Neural crest cell (in vitro differentiated cells): ENCODE measurements around the gene PAX6. TPM values are rescaled to one million over a fixed set of nuclear protein-coding genes. Genes with fewer than 3 reads are reported as not detected.

Experiments used
- DNase-seq: peaks from one replicate; pipeline ENCODE4 v3.0.0; 2021; ENCODE audit warnings: low read depth, mixed read lengths, low spot score
- H3K27ac Mint-ChIP-seq: one replicate; pipeline ENCODE4 v1.8.0; 2021; ENCODE audit warnings: mild to moderate bottlenecking, mixed read lengths; ENCODE audit not compliant: unreplicated experiment
- H3K27me3 Mint-ChIP-seq: 2 replicates; pipeline ENCODE4 v1.8.0; 2021; ENCODE audit warnings: low read depth, mild to moderate bottlenecking, mixed read lengths
- H3K36me3 Mint-ChIP-seq: 2 replicates; pipeline ENCODE4 v1.8.0; 2021; ENCODE audit warnings: low read depth, mild to moderate bottlenecking, mixed read lengths
- H3K4me1 Mint-ChIP-seq: 2 replicates; pipeline ENCODE4 v1.8.0; 2021; ENCODE audit warnings: mixed read lengths
- H3K4me3 Mint-ChIP-seq: one replicate; pipeline ENCODE4 v1.8.0; 2021; ENCODE audit warnings: mild to moderate bottlenecking, mixed read lengths
- H3K9me3 Mint-ChIP-seq: 2 replicates; pipeline ENCODE4 v1.8.0; 2021; ENCODE audit warnings: mixed read lengths
- total RNA-seq: library from RNA; stranded (reverse); gene quantifications from 2 replicates; pipeline ENCODE4 v1.2.1, GENCODE V29; 2021
- TF ChIP-seq, protein P1 (sequence below): fragments of 200-600 bp; sonication (generic); conservative IDR thresholded peaks from 2 replicates; pipeline ENCODE4 v1.5.0; 2021; ENCODE audit warnings: antibody characterized with exemption, mild to moderate bottlenecking

The PAX6 gene
- total RNA-seq, 1 donor from 2014 or later = 83.7 TPM

DNA sequence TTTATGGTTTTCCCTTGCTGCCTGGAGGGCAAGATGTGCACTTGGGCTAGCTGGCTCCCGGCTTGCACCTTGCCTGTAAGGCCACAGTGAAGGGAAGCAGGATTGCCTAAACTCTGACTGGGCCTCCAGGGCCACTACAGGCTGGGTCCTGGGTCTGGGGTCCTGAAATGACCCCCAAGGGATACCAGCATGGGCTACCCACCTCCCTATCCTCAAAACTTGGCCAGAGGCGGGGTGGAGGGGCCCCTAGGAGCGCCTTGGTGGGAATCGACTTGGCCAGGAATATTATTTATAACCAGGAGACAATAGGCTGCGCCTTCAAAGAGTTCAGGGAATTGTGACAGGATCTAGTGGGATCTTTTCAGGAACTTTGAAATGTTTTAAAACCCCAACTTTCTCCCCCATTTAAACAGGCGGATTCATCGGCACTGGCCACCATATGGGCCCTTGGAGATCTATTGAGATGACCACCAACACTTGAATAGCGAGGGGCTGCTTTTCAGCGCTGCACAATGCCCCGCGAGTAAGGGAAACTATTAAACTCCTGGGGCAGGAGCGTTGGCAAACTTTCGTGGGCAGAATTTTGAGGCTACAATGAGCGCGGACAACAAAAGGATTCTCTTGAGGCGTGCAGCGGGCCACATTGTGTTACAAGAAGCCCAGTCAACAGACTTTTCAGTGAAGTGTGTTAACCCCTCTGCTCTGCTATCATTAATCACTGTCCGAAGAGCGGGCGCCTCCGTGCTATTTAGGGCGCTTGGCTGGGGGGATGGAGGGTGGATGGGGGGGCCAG is 15.2 kb downstream of the PAX6 start:
- Mint-ChIP-seq H3K4me3 (peak overlapping the region; percentile 84), H3K9me3 (no peaks in the 10 kb centered on the region), H3K4me1 (peaks cover 64% of the 10 kb centered on the region), H3K27me3 (peaks cover 79% of the 10 kb centered on the region), H3K27ac (no peak overlapping the region), H3K36me3 (peaks cover 25% of the 10 kb centered on the region)
- no peak for DNase-seq
- TF ChIP-seq, protein P1, sequence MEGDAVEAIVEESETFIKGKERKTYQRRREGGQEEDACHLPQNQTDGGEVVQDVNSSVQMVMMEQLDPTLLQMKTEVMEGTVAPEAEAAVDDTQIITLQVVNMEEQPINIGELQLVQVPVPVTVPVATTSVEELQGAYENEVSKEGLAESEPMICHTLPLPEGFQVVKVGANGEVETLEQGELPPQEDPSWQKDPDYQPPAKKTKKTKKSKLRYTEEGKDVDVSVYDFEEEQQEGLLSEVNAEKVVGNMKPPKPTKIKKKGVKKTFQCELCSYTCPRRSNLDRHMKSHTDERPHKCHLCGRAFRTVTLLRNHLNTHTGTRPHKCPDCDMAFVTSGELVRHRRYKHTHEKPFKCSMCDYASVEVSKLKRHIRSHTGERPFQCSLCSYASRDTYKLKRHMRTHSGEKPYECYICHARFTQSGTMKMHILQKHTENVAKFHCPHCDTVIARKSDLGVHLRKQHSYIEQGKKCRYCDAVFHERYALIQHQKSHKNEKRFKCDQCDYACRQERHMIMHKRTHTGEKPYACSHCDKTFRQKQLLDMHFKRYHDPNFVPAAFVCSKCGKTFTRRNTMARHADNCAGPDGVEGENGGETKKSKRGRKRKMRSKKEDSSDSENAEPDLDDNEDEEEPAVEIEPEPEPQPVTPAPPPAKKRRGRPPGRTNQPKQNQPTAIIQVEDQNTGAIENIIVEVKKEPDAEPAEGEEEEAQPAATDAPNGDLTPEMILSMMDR = no peak

DNA sequence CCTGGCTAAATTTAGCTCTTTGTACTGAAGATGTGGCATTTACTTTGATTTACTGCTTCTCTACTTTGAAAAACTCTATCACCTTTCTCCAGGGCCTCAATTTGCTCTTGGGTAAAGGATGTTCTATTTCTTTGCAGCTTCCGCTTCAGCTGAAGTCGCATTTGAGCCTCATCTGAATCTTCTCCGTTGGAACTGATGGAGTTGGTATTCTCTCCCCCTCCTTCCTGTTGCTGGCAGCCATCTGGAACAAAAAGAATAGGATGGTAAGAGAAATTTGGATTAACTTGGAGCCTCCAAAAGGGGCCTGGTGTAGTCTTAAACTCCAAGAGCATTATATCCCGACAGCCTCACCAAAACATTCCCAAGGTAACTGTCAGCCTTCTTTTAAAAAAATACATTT is 16.6 kb downstream of the PAX6 start:
- H3K27ac Mint-ChIP-seq = no peak overlapping the region
- H3K9me3 Mint-ChIP-seq = no peaks in the 10 kb centered on the region

DNA sequence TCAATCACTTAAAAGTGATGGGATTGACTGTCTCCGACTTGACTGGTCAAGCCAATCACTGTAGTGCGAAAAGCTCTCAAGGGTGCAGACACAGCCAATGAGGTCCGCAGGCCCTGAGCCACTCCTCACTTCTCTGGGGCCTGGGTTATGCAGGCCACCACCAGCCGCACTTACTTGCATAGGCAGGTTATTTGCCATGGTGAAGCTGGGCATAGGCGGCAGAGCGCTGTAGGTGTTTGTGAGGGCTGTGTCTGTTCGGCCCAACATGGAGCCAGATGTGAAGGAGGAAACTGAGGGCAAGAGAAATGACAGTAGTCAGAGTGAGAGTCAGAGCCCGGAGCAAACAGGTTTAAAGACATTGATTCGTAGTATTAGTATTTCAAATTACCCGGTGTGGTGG is 17.9 kb downstream of the PAX6 start:
- Mint-ChIP-seq H3K4me1 (peaks cover 56% of the 10 kb centered on the region), H3K27ac (no peak overlapping the region), H3K9me3 (no peaks in the 10 kb centered on the region), H3K4me3 (no peak overlapping the region), H3K36me3 (peaks cover 24% of the 10 kb centered on the region), H3K27me3 (peaks cover 54% of the 10 kb centered on the region)
- TF ChIP-seq, protein P1 = no peak
- no peak for DNase-seq

More for the DNA sequence above, 16.6 kb downstream of the PAX6 start:
- H3K4me1 Mint-ChIP-seq = peaks cover 59% of the 10 kb centered on the region
- H3K27me3 Mint-ChIP-seq = peaks cover 66% of the 10 kb centered on the region
- TF ChIP-seq, protein P1 = no peak
- peak overlapping the region; percentile 64 for H3K4me3 Mint-ChIP-seq
- no peak for DNase-seq
- peaks cover 21% of the 10 kb centered on the region for H3K36me3 Mint-ChIP-seq

DNA sequence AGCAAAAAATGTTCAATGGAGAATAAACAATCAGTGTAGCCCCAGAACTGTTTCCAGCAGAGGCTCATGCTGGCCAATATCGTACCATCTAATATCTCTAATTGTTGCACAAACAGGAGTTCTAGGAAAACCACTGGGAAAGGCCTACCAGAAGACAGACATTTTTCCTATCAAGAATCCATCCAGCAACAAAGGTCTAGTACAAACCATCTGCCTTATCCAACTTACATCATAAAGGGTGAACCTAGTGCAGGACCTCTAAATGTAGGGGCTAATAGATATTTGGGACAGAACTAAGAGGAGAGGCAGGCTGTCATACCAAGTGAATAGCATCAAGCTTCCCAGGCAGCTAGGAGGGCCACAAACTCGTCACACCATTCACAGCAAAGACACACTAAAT is 18.7 kb downstream of the PAX6 start:
- Mint-ChIP-seq H3K36me3 (peaks cover 25% of the 10 kb centered on the region), H3K4me1 (peaks cover 59% of the 10 kb centered on the region), H3K9me3 (no peaks in the 10 kb centered on the region), H3K27me3 (peaks cover 46% of the 10 kb centered on the region), H3K4me3 (no peak overlapping the region), H3K27ac (no peak overlapping the region)
- TF ChIP-seq, protein P1 = no peak
- DNase-seq = no peak

DNA sequence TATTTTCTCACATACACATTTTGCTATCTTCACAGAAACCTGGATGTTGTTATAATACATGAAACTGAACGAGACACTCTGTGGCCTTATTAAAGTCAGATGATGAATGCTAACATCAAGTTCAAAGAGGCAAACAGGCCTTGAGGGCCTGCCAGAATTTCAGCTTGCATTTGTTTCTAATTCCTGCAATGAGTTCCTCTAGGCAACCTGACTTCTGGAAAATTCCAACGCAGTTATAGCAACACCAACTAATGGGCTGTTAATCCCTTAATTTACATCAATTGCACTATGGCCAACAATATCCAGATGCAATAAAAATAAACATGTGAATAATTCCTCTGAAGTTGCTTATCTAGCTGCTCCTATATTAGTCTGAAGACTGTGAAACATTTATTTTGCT is 19.1 kb downstream of the PAX6 start:
- H3K27me3 Mint-ChIP-seq = peaks cover 41% of the 10 kb centered on the region
- no peak for DNase-seq
- H3K9me3 Mint-ChIP-seq = no peaks in the 10 kb centered on the region
- peaks cover 25% of the 10 kb centered on the region for H3K36me3 Mint-ChIP-seq
- no peak overlapping the region for H3K4me3 Mint-ChIP-seq
- no peak overlapping the region for H3K27ac Mint-ChIP-seq
- TF ChIP-seq, protein P1 = no peak
- peaks cover 59% of the 10 kb centered on the region for H3K4me1 Mint-ChIP-seq
